ENCODE measurements around the gene PDZD2.
A peak's percentile ranks its signal among the peaks of the same experiment; 100 is the strongest.
"Not testable (repeated sequence)": the region's sequence is repeated elsewhere in the genome, so short reads cannot be mapped to it uniquely, and the experiment has no call there.

PDZD2 gene

GRCh38 chr5:32116574-32117313, 477.8 kb downstream of the PDZD2 start:
- DNase-seq = no peak

DNA sequence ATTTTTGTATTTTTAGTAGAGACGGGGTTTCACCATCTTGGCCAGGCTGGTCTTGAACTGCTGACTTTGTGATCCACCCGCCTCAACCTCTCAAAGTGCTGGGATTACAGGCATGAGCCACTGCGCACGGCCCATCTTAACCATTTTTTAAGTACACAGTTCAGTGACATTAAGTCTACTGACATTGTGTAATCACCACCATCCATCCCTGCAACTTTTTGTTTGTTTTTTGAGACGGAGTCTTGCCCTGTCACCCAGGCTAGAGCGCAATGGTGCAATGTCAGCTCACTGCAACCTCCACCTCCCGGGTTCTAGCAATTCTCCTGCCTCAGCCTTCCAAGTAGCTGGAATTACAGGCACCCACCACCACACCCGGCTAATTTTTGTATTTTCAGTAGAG, 480.0 kb downstream of the PDZD2 start:
- DNase-seq = not testable (repeated sequence)

- no peak for DNase-seq
Measured at GRCh38 chr5:32123058-32123805, 484.3 kb downstream of the PDZD2 start.

DNA sequence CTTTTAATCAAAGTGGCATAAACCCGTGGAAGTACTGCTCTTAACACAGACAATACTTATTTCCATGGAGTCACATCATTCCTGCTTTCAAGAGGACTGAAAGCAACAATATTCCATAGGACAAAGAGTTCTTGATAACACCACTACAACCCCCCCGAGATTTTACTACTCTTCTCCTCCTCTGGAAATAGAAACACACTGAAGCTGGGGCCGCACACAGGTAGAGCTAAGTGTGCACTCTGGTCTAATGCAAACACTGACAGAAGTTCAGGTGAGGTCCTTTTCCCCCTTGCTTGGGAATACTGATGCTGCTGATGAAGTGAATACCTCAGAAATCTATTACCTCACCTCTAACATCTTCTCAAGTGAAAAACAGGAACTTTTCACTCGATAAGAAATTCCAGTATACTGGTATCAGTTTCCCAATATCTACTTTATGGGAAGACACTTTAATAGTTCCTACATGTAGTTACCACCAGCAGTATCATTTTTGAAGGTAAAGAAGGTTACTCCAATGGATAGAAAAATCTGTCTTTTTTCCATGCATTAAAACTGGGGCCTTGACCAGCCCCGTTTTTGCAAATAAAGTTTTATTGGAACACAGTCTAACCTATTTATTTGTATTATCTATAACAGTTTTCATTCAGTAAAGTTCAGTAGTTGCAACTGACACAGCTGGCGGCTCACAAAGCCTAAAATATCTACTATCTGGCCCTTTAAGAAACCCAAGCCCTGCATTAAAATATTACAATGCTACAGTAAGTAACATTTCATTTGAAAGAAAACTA, 485.2 kb downstream of the PDZD2 start:
- no peak for DNase-seq

DNA sequence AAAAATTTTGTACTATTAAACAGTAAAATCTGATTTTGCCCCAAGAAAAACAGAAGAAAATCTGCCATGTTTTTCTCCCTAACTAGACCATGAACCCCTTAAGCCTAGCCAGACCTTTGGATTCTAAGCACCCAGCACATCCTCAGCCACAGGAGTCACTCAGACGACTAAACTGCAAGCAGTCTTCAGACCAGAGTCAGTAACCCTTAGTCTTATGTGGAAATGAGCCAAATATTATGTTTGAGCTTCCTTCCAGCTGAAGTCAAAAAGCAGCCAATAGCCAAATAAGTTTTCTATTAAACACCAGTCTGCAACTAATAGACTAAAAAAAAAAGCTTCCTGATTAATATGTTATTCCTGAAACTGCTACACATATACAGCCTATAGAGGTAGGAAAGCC, 487.8 kb downstream of the PDZD2 start:
- no peak for DNase-seq

DNA sequence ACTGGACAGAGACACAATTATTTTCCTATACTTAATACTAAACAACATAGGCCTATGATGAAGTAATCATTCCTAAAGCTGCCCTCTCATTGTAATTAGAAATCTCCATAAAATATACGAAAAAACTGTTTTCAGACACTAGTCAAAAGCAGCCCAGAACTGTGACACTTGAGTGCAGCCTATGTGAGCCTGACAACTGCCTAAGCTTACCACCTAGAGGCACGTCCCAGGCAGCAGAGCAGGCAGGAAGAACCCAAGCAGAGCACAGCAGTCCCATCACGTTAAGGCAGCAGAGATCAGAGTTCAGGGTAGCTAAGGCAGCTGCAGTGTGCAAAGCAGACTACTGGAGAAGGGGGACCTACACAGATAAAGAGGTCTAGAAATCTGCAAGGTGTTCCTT, 488.8 kb downstream of the PDZD2 start:
- no peak for DNase-seq

GRCh38 chr5:32129074-32129598, 490.2 kb downstream of the PDZD2 start:
- no peak for DNase-seq

DNA sequence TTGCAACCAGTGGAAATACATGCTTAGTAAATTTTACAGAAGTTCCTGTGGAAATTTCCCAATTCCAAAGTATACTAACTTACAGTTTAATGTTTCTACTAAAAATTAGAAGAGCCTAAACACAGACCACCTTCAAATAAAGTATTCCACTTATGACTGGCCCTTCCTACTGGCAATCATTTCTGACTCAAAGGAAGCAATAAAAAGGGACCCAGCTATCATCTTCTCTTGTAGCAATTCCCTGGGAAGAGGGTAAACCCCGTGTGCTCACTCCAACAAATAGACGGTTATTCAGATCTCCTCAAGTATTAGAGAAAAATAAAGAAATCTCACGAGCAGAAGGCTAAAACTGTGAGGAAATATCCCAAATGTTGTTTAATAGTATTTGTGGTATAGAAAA, 491.9 kb downstream of the PDZD2 start:
- no peak for DNase-seq

GRCh38 chr5:32131604-32132003, 492.7 kb downstream of the PDZD2 start:
- DNase-seq = no peak

DNA sequence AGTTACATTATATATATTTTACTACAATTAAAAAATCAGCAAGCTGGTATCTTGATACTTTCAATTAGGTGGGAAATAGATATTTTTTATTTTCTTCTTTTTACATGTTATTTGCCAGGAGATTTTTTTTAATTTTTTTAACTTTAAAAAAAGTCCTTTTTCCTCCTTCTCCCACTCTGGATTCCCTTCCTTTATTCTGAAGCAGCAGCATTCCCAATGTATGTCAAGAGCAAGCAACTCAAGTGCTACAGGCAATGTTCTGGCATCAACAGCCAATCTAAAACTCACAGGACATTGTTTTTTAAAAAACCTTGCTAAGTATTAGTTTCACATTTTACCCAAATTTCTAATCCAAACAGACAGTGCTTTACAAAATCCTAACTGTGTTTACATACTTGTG, 493.8 kb downstream of the PDZD2 start:
- DNase-seq = no peak

DNA sequence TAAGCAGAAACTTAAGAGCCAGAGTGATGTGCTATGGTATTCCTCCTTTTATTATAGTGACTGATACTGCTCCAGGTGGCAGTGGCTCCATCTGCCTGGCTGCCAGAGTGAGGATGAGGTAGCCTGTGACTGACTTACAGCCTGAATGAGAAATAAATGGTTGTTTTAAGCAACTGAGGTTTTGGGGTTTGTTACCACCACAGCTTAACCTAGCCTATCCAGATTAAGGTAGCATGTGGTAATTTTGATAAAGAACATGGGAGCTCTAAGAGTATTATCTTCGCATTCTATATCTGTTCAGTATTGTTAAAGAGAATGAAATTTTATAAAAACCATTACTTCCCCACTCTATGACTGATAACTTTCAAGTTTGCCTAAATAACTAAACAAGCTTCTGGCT, 496.2 kb downstream of the PDZD2 start:
- DNase-seq = no peak

DNA sequence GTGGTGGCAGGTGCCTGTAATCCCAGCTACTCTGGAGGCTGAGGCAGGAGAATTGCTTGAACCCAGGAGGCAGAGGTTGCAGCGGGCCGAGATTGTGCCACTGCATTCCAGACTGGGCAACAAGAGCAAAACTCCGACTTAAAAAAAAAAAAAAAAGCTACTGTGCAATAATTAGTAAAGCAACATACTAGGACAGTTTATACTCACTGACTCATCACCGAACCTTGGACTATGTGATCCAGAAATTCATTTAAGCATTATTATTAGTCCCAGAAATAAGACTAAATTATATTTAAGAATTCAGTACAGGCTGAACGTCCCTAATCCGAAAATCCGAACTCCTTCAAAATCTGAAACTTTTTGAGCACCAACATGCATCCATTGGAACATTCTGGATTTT, 497.4 kb downstream of the PDZD2 start:
- DNase-seq = no peak

DNA sequence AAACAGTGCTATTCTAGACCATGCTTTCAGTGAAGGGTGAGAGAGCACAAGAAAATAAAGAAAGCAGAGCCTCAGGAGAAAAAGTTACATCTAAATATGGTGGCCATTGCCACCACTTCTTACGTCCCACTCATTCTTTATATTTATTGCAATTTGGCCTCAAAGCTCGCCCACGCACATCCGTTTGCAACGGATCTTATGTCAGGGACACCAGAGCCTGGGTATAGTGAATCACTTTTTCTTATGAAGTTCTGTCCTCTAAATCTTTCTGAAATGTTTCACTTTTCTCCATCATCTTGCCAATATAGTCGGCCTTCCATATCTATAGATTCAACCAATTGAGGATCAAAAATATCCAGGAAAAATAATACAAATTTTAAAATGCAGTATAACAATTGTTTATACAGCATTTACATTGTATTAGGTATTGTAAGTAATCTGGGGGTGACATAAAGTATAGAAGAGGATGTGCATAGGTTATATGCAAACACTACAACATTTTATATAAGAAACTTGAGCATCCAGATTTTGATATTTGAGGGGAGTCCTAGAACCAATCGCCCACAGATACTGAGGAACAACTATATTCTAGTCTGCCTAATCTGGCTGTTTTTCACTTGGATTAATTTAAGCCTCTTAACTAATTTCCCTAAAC, 500.0 kb downstream of the PDZD2 start:
- peak in 1 of 2 donors; percentile 16 for DNase-seq

DNA sequence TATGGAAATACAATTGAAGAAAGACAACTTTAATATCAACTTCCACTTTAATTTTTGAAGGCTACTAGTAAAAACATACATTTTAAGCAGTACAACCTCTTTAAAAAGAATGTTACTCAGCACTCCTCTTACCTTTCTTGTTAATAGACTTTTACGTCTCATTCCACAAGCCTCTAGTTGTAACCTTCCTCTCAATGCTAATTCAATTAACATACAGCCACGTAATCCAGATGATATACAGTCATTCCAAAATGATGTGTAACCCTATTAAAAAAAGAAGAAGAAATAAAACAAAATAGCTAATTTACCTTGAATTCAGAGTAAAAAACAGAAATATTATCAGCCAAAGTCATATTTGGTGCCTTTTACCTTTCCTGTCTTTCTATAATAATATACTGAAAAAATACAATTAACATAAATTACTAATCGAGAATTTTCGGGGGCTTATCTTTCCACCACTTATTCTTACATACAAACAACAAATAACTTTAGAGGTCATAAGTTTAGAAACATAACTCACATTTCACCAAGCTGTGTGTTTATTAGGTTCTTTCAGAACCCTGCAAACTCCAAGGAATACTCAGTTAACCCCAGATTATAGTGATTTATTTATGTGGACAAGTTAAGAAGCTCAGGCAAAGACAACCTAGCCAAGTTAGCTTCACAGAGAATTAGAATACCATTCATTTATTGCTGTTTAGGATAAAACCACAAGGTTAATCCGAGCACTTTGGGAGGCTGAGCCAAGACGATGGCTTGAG, 504.9 kb downstream of the PDZD2 start:
- no peak for DNase-seq

GRCh38 chr5:32144378-32145207, 505.7 kb downstream of the PDZD2 start:
- DNase-seq = no peak

DNA sequence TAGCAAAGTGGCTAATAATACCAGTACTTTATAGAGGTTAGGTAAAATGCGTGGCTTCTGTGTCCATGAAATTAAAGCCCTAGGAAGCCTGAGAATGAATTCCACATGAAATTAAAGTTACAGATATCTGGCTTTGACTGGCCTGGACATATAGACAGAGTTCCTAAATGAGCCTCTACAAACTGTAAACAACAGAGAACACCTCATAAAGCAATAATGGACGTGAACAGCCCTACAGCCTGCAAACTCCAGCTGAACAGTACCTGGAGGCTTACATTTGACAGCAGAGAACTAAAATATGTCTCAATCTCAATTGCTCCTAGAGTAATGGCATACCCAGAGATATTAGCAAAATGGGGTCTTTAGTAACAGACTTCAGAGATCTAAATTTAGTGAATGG, 506.4 kb downstream of the PDZD2 start:
- no peak for DNase-seq

- DNase-seq = no peak
Measured at GRCh38 chr5:32147236-32147635, 508.3 kb downstream of the PDZD2 start.

GRCh38 chr5:32147959-32148358, 509.0 kb downstream of the PDZD2 start:
- no peak for DNase-seq

DNA sequence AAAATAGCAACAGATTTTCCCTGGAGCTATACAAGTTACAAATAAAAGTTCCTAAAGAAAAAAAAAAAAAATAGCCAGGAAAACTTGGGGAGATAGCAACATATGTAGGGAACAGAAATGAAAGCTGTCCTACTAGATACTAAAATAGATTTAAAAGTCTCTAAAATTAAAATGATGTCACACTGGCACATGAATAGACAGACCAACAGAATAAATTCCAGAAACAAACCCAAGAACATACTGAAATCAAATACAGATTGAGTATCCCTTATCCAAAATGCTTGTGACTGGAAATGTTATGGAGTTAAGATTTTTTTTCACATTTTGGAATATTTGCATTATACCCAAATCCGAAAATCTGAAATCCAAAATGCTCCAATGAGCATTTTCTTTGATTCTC, 511.4 kb downstream of the PDZD2 start:
- DNase-seq = no peak

DNA sequence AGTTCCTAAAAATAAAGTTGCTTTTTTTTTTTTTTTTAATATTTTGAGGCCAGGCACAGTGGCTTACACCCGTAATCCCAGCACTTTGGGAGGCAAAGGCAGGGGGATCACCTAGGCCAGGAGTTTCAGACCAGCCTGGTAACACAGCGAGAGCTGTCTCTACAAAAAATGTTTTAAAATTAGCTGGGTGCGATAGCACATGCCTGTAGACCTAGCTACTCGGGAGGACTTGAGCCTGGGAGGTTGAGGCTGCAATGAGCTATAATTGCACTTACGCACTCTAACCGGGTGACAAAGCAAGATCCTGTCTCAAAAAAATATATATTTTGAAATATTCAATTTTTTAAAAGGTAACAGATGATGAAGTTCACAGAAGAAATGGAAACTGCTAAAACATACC, 512.3 kb downstream of the PDZD2 start:
- DNase-seq = no peak

GRCh38 chr5:32153723-32154122, 514.8 kb downstream of the PDZD2 start:
- no peak for DNase-seq
